Measurements from ENCODE around the gene IGFBP1.
A peak's percentile ranks its signal among the peaks of the same experiment; 100 is the strongest.
"Not testable (repeated sequence)": the region's sequence is repeated elsewhere in the genome, so short reads cannot be mapped to it uniquely, and the experiment has no call there.

Gene IGFBP1

GRCh38 chr7:45923290-45923689 is 35.0 kb downstream of the IGFBP1 start:
- Histone ChIP-seq H3K27ac (ENCODE audit: low read depth, low read length) (no peak overlapping the region), H3K27me3 (ENCODE audit: control insufficient read depth in 1 of 2, insufficient read depth in 2 of 2, low read length in 2 of 2) (peaks cover 12 to 31% of the 10 kb centered on the region in 2 donors), H3K9me3 (ENCODE audit: low read length) (no peaks in the 10 kb centered on the region), H3K4me3 (ENCODE audit: low read depth in 1 of 2, low read length in 2 of 2) (peak overlapping the region in 1 of 2 donors; percentile 53), H3K36me3 (ENCODE audit: insufficient read depth, low read length) (no peaks in the 10 kb centered on the region), H3K4me1 (ENCODE audit: insufficient read depth, low read length) (peaks cover 34% of the 10 kb centered on the region), H3K9ac (ENCODE audit: low read length) (no peak overlapping the region)

DNA sequence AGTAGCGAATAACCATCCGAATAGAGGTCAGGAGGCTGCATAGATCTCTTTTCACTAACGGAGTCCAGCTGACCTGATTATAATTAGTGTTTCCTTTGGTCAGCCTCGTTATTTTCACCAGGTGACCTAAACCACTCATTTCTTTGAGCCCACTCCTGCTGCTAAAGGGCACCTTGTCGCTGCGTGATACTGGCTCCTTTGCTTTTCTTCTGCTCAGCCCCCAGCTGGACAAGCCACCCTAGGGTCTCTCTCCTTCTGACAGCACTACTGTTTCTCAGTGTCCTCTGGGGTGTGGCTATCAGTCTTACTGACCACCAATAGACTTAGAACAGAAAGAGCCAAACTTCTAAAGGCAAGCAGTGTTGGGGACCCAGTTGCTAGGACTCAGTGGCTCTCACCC is 35.5 kb downstream of the IGFBP1 start:
- H3K27ac ChIP-seq (ENCODE audit: low read depth, low read length), result no peak overlapping the region
- peaks cover 32% of the 10 kb centered on the region for H3K4me1 ChIP-seq (ENCODE audit: insufficient read depth, low read length)
- no peak overlapping the region for H3K4me3 ChIP-seq (ENCODE audit: low read depth in 1 of 2, low read length in 2 of 2)
- H3K36me3 ChIP-seq (ENCODE audit: insufficient read depth, low read length), result no peaks in the 10 kb centered on the region
- peaks cover 12 to 25% of the 10 kb centered on the region in 2 donors for H3K27me3 ChIP-seq (ENCODE audit: control insufficient read depth in 1 of 2, insufficient read depth in 2 of 2, low read length in 2 of 2)
- no peaks in the 10 kb centered on the region for H3K9me3 ChIP-seq (ENCODE audit: low read length)
- H3K9ac ChIP-seq (ENCODE audit: low read length), result no peak overlapping the region

DNA sequence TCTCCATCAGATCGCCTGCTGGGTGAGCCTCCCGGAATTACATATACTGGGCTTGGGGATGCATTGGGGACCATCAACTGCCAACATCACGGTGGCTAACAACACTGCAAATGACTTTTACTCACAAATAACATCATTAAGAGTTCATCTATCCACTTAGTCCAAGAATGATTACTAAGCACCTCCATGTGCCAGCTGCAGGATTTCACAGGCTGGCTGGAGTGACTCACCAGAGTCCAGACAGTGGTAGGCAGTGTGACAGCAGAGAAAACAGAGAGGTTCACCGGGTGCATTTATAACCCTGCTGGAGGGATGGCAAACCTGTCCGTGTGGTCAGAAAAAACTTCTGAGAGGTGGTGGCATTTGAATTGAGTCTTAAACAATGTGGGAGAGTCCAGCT is 36.0 kb downstream of the IGFBP1 start:
- Histone ChIP-seq H3K27ac (ENCODE audit: low read depth, low read length) (no peak overlapping the region), H3K9ac (ENCODE audit: low read length) (no peak overlapping the region), H3K9me3 (ENCODE audit: low read length) (no peaks in the 10 kb centered on the region), H3K27me3 (ENCODE audit: control insufficient read depth in 1 of 2, insufficient read depth in 2 of 2, low read length in 2 of 2) (peaks cover 12 to 22% of the 10 kb centered on the region in 2 donors), H3K36me3 (ENCODE audit: insufficient read depth, low read length) (no peaks in the 10 kb centered on the region), H3K4me3 (ENCODE audit: low read depth in 1 of 2, low read length in 2 of 2) (no peak overlapping the region), H3K4me1 (ENCODE audit: insufficient read depth, low read length) (peaks cover 29% of the 10 kb centered on the region)

GRCh38 chr7:45927721-45928120 is 39.4 kb downstream of the IGFBP1 start:
- H3K9me3 ChIP-seq (ENCODE audit: low read length), result no peaks in the 10 kb centered on the region
- no peaks in the 10 kb centered on the region for H3K36me3 ChIP-seq (ENCODE audit: insufficient read depth, low read length)
- peaks cover 5% of the 10 kb centered on the region for H3K4me1 ChIP-seq (ENCODE audit: insufficient read depth, low read length)
- H3K27ac ChIP-seq (ENCODE audit: low read depth, low read length), result no peak overlapping the region
- no peak overlapping the region for H3K4me3 ChIP-seq (ENCODE audit: low read depth in 1 of 2, low read length in 2 of 2)
- H3K9ac ChIP-seq (ENCODE audit: low read length), result no peak overlapping the region
- peaks cover 0 to 5% of the 10 kb centered on the region in 2 donors for H3K27me3 ChIP-seq (ENCODE audit: control insufficient read depth in 1 of 2, insufficient read depth in 2 of 2, low read length in 2 of 2)

DNA sequence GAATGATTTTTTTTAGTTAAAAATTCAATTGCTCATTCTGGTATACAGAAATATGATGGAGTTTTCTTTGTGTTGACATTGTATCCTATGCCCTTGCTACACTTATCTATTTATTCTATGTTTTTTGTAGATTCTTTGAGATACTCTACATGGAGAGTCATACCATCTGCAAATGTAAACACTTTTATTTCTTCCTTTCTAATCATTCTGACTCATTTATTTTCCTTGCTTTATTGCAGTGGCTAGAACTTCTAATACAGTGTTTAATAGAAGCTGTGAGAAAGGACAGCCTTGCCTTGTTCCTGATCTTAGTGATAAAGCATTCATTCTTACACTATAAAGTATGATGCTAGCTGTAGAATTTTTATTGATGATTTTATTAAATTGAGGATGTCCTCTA is 42.7 kb downstream of the IGFBP1 start:
- H3K36me3 ChIP-seq (ENCODE audit: insufficient read depth, low read length), result no peaks in the 10 kb centered on the region
- H3K4me1 ChIP-seq (ENCODE audit: insufficient read depth, low read length), result no peaks in the 10 kb centered on the region
- H3K27ac ChIP-seq (ENCODE audit: low read depth, low read length), result no peak overlapping the region
- H3K9me3 ChIP-seq (ENCODE audit: low read length), result no peaks in the 10 kb centered on the region
- H3K4me3 ChIP-seq (ENCODE audit: low read depth in 1 of 2, low read length in 2 of 2), result no peak overlapping the region
- H3K27me3 ChIP-seq (ENCODE audit: control insufficient read depth in 1 of 2, insufficient read depth in 2 of 2, low read length in 2 of 2), result no peaks in the 10 kb centered on the region
- no peak overlapping the region for H3K9ac ChIP-seq (ENCODE audit: low read length)

DNA sequence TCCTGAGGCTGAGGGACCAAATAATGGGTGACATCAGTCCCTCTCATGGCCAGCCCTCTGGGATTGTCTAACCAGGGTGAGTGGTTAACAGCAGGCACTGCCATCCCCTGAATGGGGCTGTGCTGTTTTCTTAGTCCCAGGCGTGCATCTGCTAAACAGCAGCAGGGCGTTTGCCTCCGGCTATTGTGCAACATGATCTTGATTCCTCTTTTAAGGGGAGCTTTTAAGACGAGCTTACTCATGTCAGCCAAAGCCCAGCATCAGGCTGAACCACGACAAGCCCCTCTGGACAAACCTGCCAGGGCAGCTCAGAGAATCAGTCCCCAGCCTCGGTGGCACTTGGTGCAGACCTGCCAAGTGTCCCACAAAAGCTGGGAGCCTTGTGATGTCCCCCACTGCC is 49.0 kb downstream of the IGFBP1 start:
- H3K27me3 ChIP-seq (ENCODE audit: control insufficient read depth in 1 of 2, insufficient read depth in 2 of 2, low read length in 2 of 2), result no peaks in the 10 kb centered on the region
- no peak overlapping the region for H3K9ac ChIP-seq (ENCODE audit: low read length)
- no peaks in the 10 kb centered on the region for H3K9me3 ChIP-seq (ENCODE audit: low read length)
- H3K27ac ChIP-seq (ENCODE audit: low read depth, low read length), result no peak overlapping the region
- H3K4me1 ChIP-seq (ENCODE audit: insufficient read depth, low read length), result no peaks in the 10 kb centered on the region
- H3K4me3 ChIP-seq (ENCODE audit: low read depth in 1 of 2, low read length in 2 of 2), result no peak overlapping the region
- H3K36me3 ChIP-seq (ENCODE audit: insufficient read depth, low read length), result no peaks in the 10 kb centered on the region

- no peaks in the 10 kb centered on the region for H3K36me3 ChIP-seq (ENCODE audit: insufficient read depth, low read length)
- no peak overlapping the region for H3K27ac ChIP-seq (ENCODE audit: low read depth, low read length)
- no peaks in the 10 kb centered on the region for H3K9me3 ChIP-seq (ENCODE audit: low read length)
- H3K4me3 ChIP-seq (ENCODE audit: low read depth in 1 of 2, low read length in 2 of 2), result no peak overlapping the region
- no peaks in the 10 kb centered on the region for H3K27me3 ChIP-seq (ENCODE audit: control insufficient read depth in 1 of 2, insufficient read depth in 2 of 2, low read length in 2 of 2)
- no peak overlapping the region for H3K9ac ChIP-seq (ENCODE audit: low read length)
- H3K4me1 ChIP-seq (ENCODE audit: insufficient read depth, low read length), result no peaks in the 10 kb centered on the region
Measured at GRCh38 chr7:45937862-45938261, 49.6 kb downstream of the IGFBP1 start.

DNA sequence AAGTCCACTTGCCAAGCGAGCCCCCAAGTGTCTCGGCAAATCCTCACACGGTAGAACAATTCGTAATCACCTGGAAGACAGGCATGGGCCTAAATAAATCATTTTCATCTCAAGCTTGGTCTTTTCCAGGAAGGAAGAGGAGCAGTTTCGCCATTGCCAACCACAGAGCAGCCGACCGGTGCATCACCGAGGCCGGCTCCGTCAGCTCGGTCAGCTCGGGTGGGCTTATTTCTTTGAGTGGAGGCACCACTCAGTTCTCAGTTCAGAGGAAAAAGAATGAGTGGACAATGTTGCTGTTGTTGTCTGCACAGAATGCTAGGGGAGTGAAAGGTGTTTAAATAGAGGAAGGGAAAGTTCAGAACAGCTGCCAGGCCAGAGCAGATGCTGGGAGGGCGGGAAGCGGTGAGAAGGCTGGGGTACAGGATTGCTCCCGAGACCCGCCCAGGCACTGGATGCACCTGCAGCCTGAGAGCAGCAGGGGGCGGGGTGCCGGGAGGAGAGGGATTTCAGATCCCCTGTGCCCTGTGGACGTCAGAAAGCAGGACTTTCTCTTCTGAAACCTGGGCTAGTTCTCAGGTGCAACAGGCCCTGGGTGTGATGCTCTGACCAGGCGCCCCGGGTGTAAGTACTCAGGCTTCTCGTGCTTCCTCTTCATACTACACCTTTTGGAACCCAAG is 50.5 kb downstream of the IGFBP1 start:
- Histone ChIP-seq H3K4me3 (ENCODE audit: low read depth in 1 of 2, low read length in 2 of 2) (no peak overlapping the region), H3K27ac (ENCODE audit: low read depth, low read length) (no peak overlapping the region), H3K4me1 (ENCODE audit: insufficient read depth, low read length) (no peaks in the 10 kb centered on the region), H3K36me3 (ENCODE audit: insufficient read depth, low read length) (no peaks in the 10 kb centered on the region), H3K9me3 (ENCODE audit: low read length) (no peaks in the 10 kb centered on the region), H3K27me3 (ENCODE audit: control insufficient read depth in 1 of 2, insufficient read depth in 2 of 2, low read length in 2 of 2) (no peaks in the 10 kb centered on the region), H3K9ac (ENCODE audit: low read length) (no peak overlapping the region)

- Histone ChIP-seq H3K4me3 (ENCODE audit: low read depth in 1 of 2, low read length in 2 of 2) (no peak overlapping the region), H3K27me3 (ENCODE audit: control insufficient read depth in 1 of 2, insufficient read depth in 2 of 2, low read length in 2 of 2) (no peaks in the 10 kb centered on the region), H3K27ac (ENCODE audit: low read depth, low read length) (no peak overlapping the region), H3K4me1 (ENCODE audit: insufficient read depth, low read length) (no peaks in the 10 kb centered on the region), H3K9me3 (ENCODE audit: low read length) (no peaks in the 10 kb centered on the region), H3K36me3 (ENCODE audit: insufficient read depth, low read length) (no peaks in the 10 kb centered on the region), H3K9ac (ENCODE audit: low read length) (no peak overlapping the region)
Measured at GRCh38 chr7:45939574-45939973, 51.3 kb downstream of the IGFBP1 start.

- not testable (repeated sequence) for H3K27me3 ChIP-seq (ENCODE audit: control insufficient read depth in 1 of 2, insufficient read depth in 2 of 2, low read length in 2 of 2)
Measured at GRCh38 chr7:45940237-45940781, 52.0 kb downstream of the IGFBP1 start.

GRCh38 chr7:45940939-45941338 is 52.7 kb downstream of the IGFBP1 start:
- Histone ChIP-seq H3K9me3 (ENCODE audit: low read length) (no peaks in the 10 kb centered on the region), H3K9ac (ENCODE audit: low read length) (no peak overlapping the region), H3K27ac (ENCODE audit: low read depth, low read length) (no peak overlapping the region), H3K36me3 (ENCODE audit: insufficient read depth, low read length) (no peaks in the 10 kb centered on the region), H3K4me1 (ENCODE audit: insufficient read depth, low read length) (no peaks in the 10 kb centered on the region), H3K4me3 (ENCODE audit: low read depth in 1 of 2, low read length in 2 of 2) (no peak overlapping the region), H3K27me3 (ENCODE audit: control insufficient read depth in 1 of 2, insufficient read depth in 2 of 2, low read length in 2 of 2) (no peaks in the 10 kb centered on the region)

More at GRCh38 chr7:45940237-45940781, 52.0 kb downstream of the IGFBP1 start:
- H3K9me3 ChIP-seq (ENCODE audit: low read length); H3K4me1 ChIP-seq (ENCODE audit: insufficient read depth, low read length); H3K9ac ChIP-seq (ENCODE audit: low read length); H3K27ac ChIP-seq (ENCODE audit: low read depth, low read length); H3K4me3 ChIP-seq (ENCODE audit: low read depth in 1 of 2, low read length in 2 of 2); H3K36me3 ChIP-seq (ENCODE audit: insufficient read depth, low read length): not testable (repeated sequence)
